B cell (primary cell): ENCODE data around the gene SCGN. TPM values are rescaled to one million over a fixed set of nuclear protein-coding genes. Genes with fewer than 3 reads are reported as not detected.

Experiments
- ATAC-seq: fragments of 200-7000 bp; cut with Tn5 transposase; one replicate; pipeline ENCODE4 v1.10.0; 2021; ENCODE audit warnings: low read depth, mild to moderate bottlenecking, moderate number of reproducible peaks, moderate library complexity
- CTCF ChIA-PET: fragments of 350-600 bp; sonication (Branson Sonifier 250); formaldehyde crosslinking; loops from one replicate; lab custom pipeline; 2021; ENCODE audit warnings: antibody characterized with exemption, inconsistent platforms; lab: Charles Lee
- POLR2A ChIA-PET: fragments of 350-600 bp; sonication (Branson Sonifier 250); formaldehyde crosslinking; loops from one replicate; lab custom pipeline; 2021; ENCODE audit warnings: antibody characterized with exemption; lab: Charles Lee
- DNase-seq: peaks from one replicate; pipeline ENCODE4 v3.0.0; 2013
- H2AFZ ChIP-seq: 2 replicates; pipeline ENCODE4 v1.6.1; 2012; ENCODE audit warnings: mild to moderate bottlenecking, low read depth, low read length; ENCODE audit not compliant: insufficient read depth, poor library complexity, severe bottlenecking
- H3K27ac ChIP-seq, 2 donors: 1 replicate in 1 of 2; 2 replicates in 1 of 2; pipeline ENCODE4 v1.5.1; 2012 to 2013; ENCODE audit warnings: low read length in 2 of 2, mild to moderate bottlenecking in 2 of 2, moderate library complexity in 1 of 2
- H3K27me3 ChIP-seq, 4 experiments: fragments of 200-600 bp in 1 of 4; sonication (generic) in 1 of 4; replicated peaks in 1 of 4; 1 replicate in 2 of 4; 2 replicates in 2 of 4; pipeline versions ENCODE4 v1.6.1 to v1.7.0; 2013 to 2016; ENCODE audit warnings: low read length in 3 of 4, mild to moderate bottlenecking in 2 of 4, mixed read lengths in 1 of 4, moderate library complexity in 1 of 4; ENCODE audit not compliant: insufficient read depth in 4 of 4, control insufficient read depth in 3 of 4; ENCODE audit errors: control extremely low read depth in 1 of 4
- H3K36me3 ChIP-seq, 2 experiments: replicated peaks in 1 of 2; 1 replicate in 1 of 2; 2 replicates in 1 of 2; pipeline versions ENCODE4 v1.6.1 to v1.7.1; 2013; ENCODE audit warnings: low read length in 1 of 2; ENCODE audit not compliant: insufficient read depth in 2 of 2, control insufficient read depth in 1 of 2; ENCODE audit errors: control extremely low read depth in 1 of 2, extremely low read depth in 1 of 2
- H3K4me1 ChIP-seq, 2 donors: fragments of 200-600 bp in 1 of 2; sonication (generic) in 1 of 2; 1 replicate in 1 of 2; 2 replicates in 1 of 2; pipeline versions ENCODE4 v1.5.1 to v1.6.1; 2013 to 2017; ENCODE audit warnings: low read length in 2 of 2; ENCODE audit not compliant: control insufficient read depth in 2 of 2, insufficient read depth in 2 of 2
- H3K4me2 ChIP-seq: replicated peaks from 2 replicates; pipeline ENCODE3; 2012; ENCODE audit warnings: mild to moderate bottlenecking, low read depth, low read length; ENCODE audit not compliant: poor library complexity, severe bottlenecking
- H3K4me3 ChIP-seq, 5 experiments: fragments of 200-600 bp in 1 of 5; sonication (generic) in 1 of 5; 1 replicate in 3 of 5; 2 replicates in 2 of 5; pipeline versions ENCODE4 v1.5.1 to v1.7.0; 2011 to 2016; ENCODE audit warnings: low read length in 4 of 5, mild to moderate bottlenecking in 4 of 5, low read depth in 2 of 5, control low read depth in 1 of 5, moderate library complexity in 1 of 5; ENCODE audit not compliant: insufficient read depth in 1 of 5; ENCODE audit errors: control extremely low read depth in 1 of 5, extremely low read depth in 1 of 5
- H3K79me2 ChIP-seq: fragments of 200-600 bp; sonication (generic); one replicate; pipeline ENCODE4 v1.6.0; 2016; ENCODE audit warnings: low read length; ENCODE audit not compliant: control insufficient read depth, insufficient read depth
- H3K9ac ChIP-seq: fragments of 200-600 bp; sonication (generic); 2 replicates; pipeline ENCODE4 v1.6.1; 2017; ENCODE audit warnings: mild to moderate bottlenecking, low read length, moderate library complexity
- H3K9me3 ChIP-seq, 3 donors: one replicate each; pipeline versions ENCODE4 v1.6.1 to v1.7.1; 2013; ENCODE audit warnings: low read length in 2 of 3; ENCODE audit not compliant: control insufficient read depth in 2 of 3, insufficient read depth in 1 of 3; ENCODE audit errors: control extremely low read depth in 1 of 3
- H4K20me1 ChIP-seq: 2 replicates; pipeline ENCODE4 v1.6.0; 2012; ENCODE audit warnings: mild to moderate bottlenecking, low read length; ENCODE audit not compliant: insufficient read depth, control insufficient read depth, poor library complexity, severe bottlenecking
- H3K27ac Mint-ChIP-seq: one replicate; pipeline ENCODE4 v1.8.0; 2021; ENCODE audit warnings: mixed read lengths
- H3K27me3 Mint-ChIP-seq: one replicate; pipeline ENCODE4 v1.8.0; 2021; ENCODE audit warnings: mixed read lengths
- H3K4me1 Mint-ChIP-seq: one replicate; pipeline ENCODE4 v1.8.0; 2021; ENCODE audit warnings: mixed read lengths
- H3K4me3 Mint-ChIP-seq: one replicate; pipeline ENCODE4 v1.8.0; 2021; ENCODE audit warnings: mixed read lengths
- H3K9me3 Mint-ChIP-seq: one replicate; pipeline ENCODE4 v1.8.0; 2022; ENCODE audit warnings: mixed read lengths; ENCODE audit not compliant: insufficient read depth
- CTCF ChIP-seq: fragments of 200-600 bp; IDR thresholded peaks from one replicate; pipeline ENCODE4 v1.8.0; 2022; ENCODE audit warnings: antibody characterized with exemption, mild to moderate bottlenecking
- EZH2 ChIP-seq: IDR thresholded peaks from 2 replicates; pipeline ENCODE4 v1.6.1; 2012; ENCODE audit warnings: borderline replicate concordance, low read depth, mild to moderate bottlenecking, moderate library complexity, low read length; ENCODE audit not compliant: insufficient read depth, poor library complexity, severe bottlenecking
- WGBS: methylation state at CpG from one replicate; pipeline ENCODE4 v1.1.5; 2013; ENCODE audit warnings: missing lambda C conversion rate; ENCODE audit not compliant: insufficient coverage; 5-methylcytosine and 5-hydroxymethylcytosine counted together
- intact Hi-C: fragments of 100-400 bp; cut with micrococcal nuclease; formaldehyde crosslinking; loops from one replicate; pipeline ENCODE4 v1.10.0; 2022
- polyA plus RNA-seq: library from polyadenylated mRNA; depleted of rRNA; stranded (reverse); fragments of >200 nt; gene quantifications from 2 replicates; pipeline ENCODE4 v1.2.3, GENCODE V29; 2012
- total RNA-seq, 2 donors: library from RNA; stranded (reverse); fragments of 120-200 nt in 1 of 2; gene quantifications; 1 replicate in 1 of 2; 2 replicates in 1 of 2; pipeline versions ENCODE4 v1.2.3 to v1.2.4, GENCODE V29; 2013 to 2022

SCGN gene
- total and polyA plus RNA-seq, 2 donors (not counting 1 experiment from before 2014, with no cell fraction given) = not detected

- Histone ChIP-seq H3K4me2 (no peak overlapping the region), H3K9me3 (no peaks in the 10 kb centered on the region), H3K4me3 (no peak overlapping the region), H4K20me1 (no peaks in the 10 kb centered on the region), H3K27ac (no peak overlapping the region), H3K36me3 (no peaks in the 10 kb centered on the region), H3K4me1 (no peaks in the 10 kb centered on the region), H2AFZ (no peak overlapping the region), H3K79me2 (no peaks in the 10 kb centered on the region), H3K27me3 (no peaks in the 10 kb centered on the region), H3K9ac (no peak overlapping the region)
- no peak for ATAC-seq
- Mint-ChIP-seq H3K4me1 (no peaks in the 10 kb centered on the region), H3K4me3 (no peak overlapping the region), H3K9me3 (no peaks in the 10 kb centered on the region), H3K27ac (no peak overlapping the region), H3K27me3 (peaks cover 8% of the 10 kb centered on the region)
- 100% methylated on average over 1 of the region's 1 CpG for WGBS
- CTCF ChIA-PET = interaction anchor here (1.5 to 5.8 kb wide), 4 partner anchors 18 to 380 kb away, joined by 3 to 36 read pairs (median 18); no protein-coding TSS in a partner anchor
- DNase-seq = no peak
- POLR2A ChIA-PET = no interaction called here
- intact Hi-C loops = loop anchor here (2.0 kb wide), 1 partner anchor 112 kb away; no protein-coding TSS in a partner anchor
- TF ChIP-seq CTCF (no peak), EZH2 (no peak)
Measured at GRCh38 chr6:25603251-25603650, 48.8 kb upstream of the SCGN start.

- no peak overlapping the region for H3K4me2 ChIP-seq
- H2AFZ ChIP-seq = no peak overlapping the region
- H3K4me3 ChIP-seq = no peak overlapping the region
- H3K27ac Mint-ChIP-seq = no peak overlapping the region
- WGBS = 95% methylated on average over 11 of the region's 11 CpGs
- no peaks in the 10 kb centered on the region for H3K4me1 Mint-ChIP-seq
- H3K36me3 ChIP-seq = no peaks in the 10 kb centered on the region
- no peaks in the 10 kb centered on the region for H3K79me2 ChIP-seq
- intact Hi-C loops = no loop called here
- ATAC-seq = no peak
- no peaks in the 10 kb centered on the region for H3K9me3 ChIP-seq
- H3K27me3 ChIP-seq = no peaks in the 10 kb centered on the region
- no peaks in the 10 kb centered on the region for H3K4me1 ChIP-seq
- H3K27ac ChIP-seq = no peak overlapping the region
- TF ChIP-seq EZH2 (no peak), CTCF (no peak)
- no peaks in the 10 kb centered on the region for H3K9me3 Mint-ChIP-seq
- H4K20me1 ChIP-seq = no peaks in the 10 kb centered on the region
- ChIA-PET POLR2A (no interaction called here), CTCF (interaction anchor here (1.3 to 5.6 kb wide), 4 partner anchors 26 to 382 kb away, joined by 5 to 29 read pairs (median 5); no protein-coding TSS in a partner anchor)
- H3K4me3 Mint-ChIP-seq = no peak overlapping the region
- peaks cover 3% of the 10 kb centered on the region for H3K27me3 Mint-ChIP-seq
- DNase-seq = no peak
- no peak overlapping the region for H3K9ac ChIP-seq
Measured at GRCh38 chr6:25606151-25606550, 45.9 kb upstream of the SCGN start.
